GM18520 (cell line): ENCODE results near the gene TUT1.
"Not testable (repeated sequence)": the region's sequence is repeated elsewhere in the genome, so short reads cannot be mapped to it uniquely, and the experiment has no call there.

Experiments
- ATAC-seq: cut with Tn5 transposase; IDR thresholded peaks from one replicate; pipeline ENCODE4 v1.9.1; 2021; ENCODE audit not compliant: unreplicated experiment

Gene TUT1

DNA sequence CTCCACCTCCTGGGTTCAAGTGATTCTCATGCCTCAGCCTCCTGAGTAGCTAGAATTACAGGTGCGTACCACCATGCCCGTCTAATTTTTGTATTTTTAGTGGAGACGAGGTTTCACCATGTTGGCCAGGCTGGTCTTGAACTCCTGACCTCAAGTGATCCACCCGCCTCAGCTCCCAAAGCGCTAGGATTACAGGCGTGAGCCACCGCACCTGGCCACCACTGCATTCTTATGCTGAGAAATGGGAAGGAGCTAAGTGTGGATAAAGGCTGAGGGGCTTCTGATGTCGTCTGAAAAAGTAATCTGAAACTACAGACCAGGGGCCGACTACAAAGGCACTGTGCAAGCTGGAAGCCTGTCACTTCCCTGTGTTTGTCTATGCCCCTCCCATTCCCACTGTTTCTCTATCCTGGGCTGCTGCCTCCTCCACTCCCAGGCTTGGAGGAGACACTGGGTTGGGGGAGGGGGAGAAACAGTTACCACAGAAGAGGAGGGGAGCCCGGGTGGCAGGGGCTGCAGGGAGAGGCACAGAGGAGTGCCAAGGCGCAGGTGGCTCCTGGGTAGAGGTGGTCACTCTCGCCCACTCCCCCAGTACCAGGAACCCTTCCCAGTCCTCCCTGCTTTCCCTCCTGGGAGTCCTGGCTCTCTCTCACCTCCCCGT, 13.3 kb upstream of the TUT1 start:
- no peak for ATAC-seq

DNA sequence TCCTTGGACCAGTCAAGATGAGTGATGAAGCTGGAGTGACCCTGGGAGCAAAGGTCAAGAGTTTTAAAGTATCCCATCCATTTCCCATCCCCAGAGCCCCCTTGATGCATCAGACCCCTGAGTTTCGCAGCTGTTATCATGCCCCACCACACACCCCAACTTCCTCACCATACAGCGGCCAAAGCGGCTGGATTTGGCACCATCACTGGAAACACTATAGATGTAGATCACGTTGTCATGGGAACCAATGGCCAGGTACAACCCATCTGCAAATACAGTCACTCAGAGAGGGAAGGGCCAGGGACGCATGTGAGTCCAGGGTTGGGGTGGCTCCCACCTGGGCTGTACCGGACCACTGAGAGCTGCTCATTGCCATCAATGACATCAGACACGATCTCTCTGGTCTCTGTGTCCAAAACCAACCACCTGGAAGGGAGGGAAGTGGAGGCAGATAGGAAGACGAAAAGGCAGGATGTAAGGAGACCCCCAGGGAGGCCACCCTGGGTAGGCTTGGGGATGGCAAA, 12.5 kb upstream of the TUT1 start:
- ATAC-seq = no peak

GRCh38 chr11:62603072-62603408, 11.7 kb upstream of the TUT1 start:
- no peak for ATAC-seq

GRCh38 chr11:62602141-62603071, 11.1 kb upstream of the TUT1 start:
- ATAC-seq = no peak

- peak; percentile 63 for ATAC-seq
Observed at GRCh38 chr11:62601372-62602140, 10.2 kb upstream of the TUT1 start, which contains the start of gene MTA2. Gene MTA2 (minus strand): TSS chr11:62601865. CDS start chr11:62601450, 415 bp downstream.

DNA sequence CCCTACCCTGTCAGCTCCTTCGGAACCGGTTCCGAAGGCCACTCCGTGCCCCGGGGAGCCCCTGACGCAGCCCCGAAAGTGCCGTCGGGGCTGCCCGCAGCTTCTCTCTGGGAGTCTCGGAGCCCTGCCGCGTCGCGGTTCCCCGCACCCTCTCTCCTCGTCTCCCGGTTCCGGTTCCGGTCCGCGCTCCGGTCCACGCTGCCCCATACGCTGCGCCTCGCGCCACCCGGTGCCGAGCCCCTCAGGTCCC, 9.7 kb upstream of the TUT1 start:
- no peak for ATAC-seq

DNA sequence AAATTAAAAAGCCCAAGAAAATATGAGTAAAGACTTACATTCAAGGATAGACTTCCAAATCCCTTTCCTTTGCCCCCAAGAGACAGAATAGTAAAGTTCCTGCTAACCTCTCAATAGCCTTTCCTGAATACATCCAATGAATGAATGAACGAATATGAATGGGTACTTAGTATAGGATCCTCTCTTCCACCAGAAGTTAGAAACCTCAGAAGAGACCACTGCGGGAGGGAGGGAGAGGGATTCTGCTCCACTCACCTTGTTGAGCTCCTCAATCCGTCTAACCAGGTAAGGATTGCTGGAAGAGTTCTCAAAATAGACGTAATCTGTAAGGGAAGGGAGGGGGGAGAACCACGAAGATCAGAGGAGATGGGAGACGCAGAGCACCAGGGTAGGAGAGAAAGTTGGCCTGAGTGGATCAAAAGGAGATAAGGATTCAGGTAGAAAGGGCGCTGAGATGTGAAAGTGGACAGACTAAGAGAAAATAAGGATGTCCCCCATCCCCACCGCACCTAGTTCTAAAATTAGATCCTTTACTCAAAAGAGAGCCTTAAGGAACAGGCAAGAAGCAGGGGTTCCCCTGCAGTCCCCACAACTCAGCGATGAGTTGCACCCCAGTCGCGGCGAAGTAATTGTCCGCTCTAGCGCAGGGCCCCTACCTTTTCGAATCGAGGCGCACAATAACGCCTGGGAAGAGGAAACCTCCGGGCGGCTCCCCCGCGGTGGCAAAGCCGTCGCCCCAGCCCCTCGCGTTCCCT, 9.2 kb upstream of the TUT1 start:
- no peak for ATAC-seq

DNA sequence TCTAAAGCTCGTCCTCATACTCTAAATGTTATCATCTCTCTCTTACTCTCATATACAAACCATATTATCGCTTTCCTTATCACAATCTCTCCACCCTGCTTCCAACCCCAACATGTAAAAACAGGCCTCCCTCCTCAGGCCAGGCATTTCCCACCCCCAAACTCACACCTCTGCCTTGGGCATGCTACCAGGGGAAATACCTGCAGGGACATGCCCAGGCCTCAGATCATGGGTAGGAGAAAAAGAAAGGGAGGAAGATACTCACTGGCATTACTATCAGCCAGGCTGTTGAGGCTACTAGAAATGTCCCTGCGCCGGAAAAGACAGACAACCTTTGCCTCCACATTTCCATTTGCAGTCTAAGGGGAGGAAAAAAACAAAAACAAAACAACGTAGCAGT, 8.6 kb upstream of the TUT1 start:
- ATAC-seq = no peak

DNA sequence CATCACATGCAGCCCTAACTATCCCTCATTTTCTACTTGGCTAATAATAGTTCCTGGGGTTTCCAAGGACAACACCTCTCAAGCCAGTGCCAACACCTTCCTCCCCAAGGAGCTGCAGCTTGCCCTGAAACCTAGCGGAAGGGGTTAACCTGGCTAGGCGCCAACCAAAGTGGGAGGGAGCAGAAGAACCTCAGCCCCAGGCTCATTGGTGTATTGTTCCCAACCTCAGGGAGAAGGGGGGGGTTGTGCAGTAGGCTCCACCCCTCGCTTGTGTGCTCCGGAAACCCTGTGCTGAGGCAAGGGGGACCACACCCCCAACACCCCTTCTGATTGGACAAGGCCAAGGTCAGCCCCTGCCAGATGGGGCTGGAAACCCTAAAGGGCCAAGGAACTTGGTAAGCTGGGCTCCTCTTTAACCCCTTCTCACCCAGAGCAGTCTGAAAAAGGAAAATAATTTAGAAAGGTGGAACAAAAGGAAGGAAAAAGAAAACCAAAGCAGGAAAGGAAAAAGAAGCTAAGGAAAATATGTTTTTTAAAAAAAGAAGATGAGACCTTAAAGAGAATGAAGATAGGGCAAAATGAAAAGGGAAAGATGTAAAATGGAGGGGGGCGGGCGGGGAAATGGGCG, 7.9 kb upstream of the TUT1 start:
- peak; percentile 35 for ATAC-seq

DNA sequence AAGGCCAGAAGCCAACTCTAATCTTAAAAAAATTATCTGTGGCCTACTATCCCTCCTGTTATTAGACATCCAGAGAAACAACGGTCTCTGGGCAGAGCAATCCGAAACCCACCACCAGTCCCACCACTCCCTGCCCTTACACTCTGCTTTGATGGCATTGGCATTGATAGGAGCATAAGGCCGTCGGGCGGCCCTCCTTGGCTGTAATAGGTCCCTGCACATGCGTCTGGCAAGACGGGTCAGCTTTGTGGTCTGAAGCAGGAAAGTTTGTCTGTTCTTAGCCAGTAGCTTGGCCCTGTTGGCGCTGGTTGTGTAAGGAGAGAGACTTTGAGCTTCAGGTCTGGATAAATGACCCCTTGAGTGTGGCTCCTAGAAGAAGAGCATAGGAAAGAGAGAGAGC, 3.8 kb upstream of the TUT1 start:
- ATAC-seq = no peak

DNA sequence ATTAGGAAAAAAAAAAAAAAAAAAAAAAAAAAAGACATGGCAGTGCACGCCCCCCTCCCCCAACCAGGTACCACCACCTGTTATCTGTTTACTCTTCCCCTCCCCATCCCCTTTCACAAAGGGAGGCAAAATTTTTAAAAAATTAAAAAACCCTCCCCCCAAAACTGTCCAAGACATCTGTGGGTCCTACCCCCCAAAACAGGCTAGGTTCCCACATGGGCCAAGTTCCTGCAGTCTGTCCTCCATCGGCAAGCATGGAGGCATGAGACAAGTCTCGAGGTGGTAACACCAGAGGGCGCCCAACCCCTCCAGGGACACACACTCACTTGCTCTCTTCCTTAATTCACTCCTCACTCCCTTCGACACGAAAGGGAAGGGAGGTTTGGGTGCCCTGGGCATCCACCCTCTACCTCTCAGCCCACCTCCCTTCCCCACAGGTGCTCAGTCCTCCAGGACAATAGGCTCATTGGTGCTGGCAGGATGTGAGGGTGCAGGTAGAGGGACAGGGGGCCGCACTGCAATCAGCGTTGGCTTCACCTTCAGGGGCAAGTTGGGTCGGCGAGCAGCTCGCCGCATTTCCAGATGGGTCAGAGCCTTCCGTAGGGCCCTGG, 2.2 kb upstream of the TUT1 start:
- no peak for ATAC-seq

DNA sequence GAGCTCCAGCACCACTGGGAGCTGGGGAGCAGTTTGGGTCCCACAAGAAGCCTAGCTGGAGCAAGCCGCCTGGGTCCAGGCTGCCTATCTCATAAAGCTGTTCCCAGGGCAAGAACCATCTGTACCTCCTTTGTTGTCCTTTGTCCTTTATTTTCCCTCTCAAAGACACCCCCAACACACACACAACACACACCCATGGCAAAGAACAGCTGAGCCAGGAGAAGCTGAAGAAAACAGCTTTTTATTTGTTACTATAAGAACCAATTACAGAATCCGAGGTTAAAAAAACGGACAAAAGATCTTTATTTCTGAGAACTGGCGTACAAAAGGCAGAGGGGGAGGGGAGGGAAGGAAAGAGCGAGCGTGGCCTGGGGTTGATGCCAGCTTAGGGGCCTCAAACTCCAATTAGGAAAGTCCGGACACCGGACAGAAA, 1.7 kb upstream of the TUT1 start:
- no peak for ATAC-seq

- ATAC-seq = peak; percentile 3
Observed at GRCh38 chr11:62592146-62592815, 958 bp upstream of the TUT1 start.

GRCh38 chr11:62588966-62589637, 2.2 kb downstream of the TUT1 start:
- no peak for ATAC-seq

- ATAC-seq = not testable (repeated sequence)
Observed at GRCh38 chr11:62585356-62585755, 6.0 kb downstream of the TUT1 start.

- ATAC-seq = not testable (repeated sequence)
Observed at GRCh38 chr11:62581735-62582134, 9.6 kb downstream of the TUT1 start.

DNA sequence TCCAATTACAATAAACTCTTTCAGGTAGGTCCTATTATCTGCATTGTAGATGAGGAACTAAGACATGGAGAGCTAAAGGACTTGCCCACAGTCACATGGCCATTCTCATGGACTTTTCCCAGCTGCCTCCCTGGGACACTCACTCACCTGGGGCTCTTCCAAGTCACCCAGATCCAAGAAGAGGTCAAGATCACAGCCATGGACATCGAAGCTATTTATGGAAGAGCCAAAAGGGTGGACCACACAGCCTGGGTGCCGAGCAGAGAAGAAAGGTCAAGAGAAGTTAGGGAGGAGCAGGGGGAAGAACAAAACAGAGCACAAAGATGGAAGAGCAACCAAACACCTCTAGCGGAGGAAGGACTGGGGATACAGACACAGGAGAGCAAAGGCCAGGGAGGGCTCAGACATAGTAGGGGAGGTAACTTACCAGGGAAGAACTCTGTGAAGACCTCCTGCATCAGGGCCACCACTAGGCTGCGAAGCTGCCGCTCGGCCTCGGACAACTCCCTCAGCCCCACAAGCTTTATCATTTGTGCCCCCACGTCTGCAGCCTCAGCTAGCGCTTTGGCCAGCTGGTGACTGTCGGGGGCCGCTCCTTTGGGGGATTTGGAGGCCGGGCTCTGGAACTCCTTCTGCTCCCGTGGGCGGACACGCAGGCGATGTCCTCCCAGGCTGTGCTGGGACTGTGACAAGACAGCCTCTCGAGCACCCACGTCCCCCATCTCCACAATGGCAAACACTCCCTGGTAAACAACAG, 10.2 kb downstream of the TUT1 start:
- ATAC-seq = no peak

DNA sequence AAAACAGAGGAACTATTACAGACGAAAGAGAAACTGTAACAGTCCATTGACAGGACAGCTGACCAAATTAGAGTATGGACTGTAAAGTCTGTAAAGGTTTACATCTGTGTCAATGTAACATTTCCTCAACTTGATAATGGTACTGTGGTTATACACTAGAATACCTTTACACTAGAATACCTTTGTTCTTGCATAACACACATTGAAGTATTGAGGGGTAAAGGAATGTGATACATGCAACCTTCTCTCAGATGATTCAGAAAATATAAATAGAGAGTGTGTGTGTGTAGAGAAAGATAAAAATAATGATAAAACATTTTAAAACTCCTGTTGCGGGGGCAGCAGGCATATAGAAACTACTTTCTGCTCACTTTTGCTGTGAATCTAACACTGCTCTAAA, 12.1 kb downstream of the TUT1 start:
- no peak for ATAC-seq
